DND-41 (cell line): ENCODE data around the gene MRLN.

Experiments
- ATAC-seq: fragments of 200-7000 bp; cut with Tn5 transposase; 3 replicates; pipeline ENCODE4 v1.9.1; 2021; ENCODE audit warnings: low read depth; ENCODE audit not compliant: insufficient read depth
- DNase-seq: peaks from one replicate; pipeline ENCODE4 v3.0.0-alpha.2; 2020
- H2AFZ ChIP-seq: 2 replicates; pipeline ENCODE4 v1.6.0; 2012; ENCODE audit warnings: low read depth, low read length
- H3K27ac ChIP-seq: 2 replicates; pipeline ENCODE4 v1.5.1; 2012; ENCODE audit warnings: low read length, inconsistent platforms
- H3K27me3 ChIP-seq: fragments of 200-600 bp; sonication (generic); 2 replicates; pipeline ENCODE4 v1.6.0; 2012; ENCODE audit warnings: low read length, mild to moderate bottlenecking, inconsistent platforms; ENCODE audit not compliant: insufficient read depth, poor library complexity
- H3K36me3 ChIP-seq: 2 replicates; pipeline ENCODE4 v1.5.1; 2012; ENCODE audit warnings: low read length, inconsistent platforms; ENCODE audit not compliant: insufficient read depth
- H3K4me1 ChIP-seq: 2 replicates; pipeline ENCODE4 v1.5.1; 2012; ENCODE audit warnings: mild to moderate bottlenecking, low read length; ENCODE audit not compliant: insufficient read depth
- H3K4me2 ChIP-seq: 2 replicates; pipeline ENCODE4 v1.6.0; 2012; ENCODE audit warnings: mild to moderate bottlenecking, moderate library complexity, low read length, inconsistent platforms; ENCODE audit not compliant: insufficient read depth
- H3K4me3 ChIP-seq, 2 experiments: fragments of 200-600 bp in 1 of 2; shearing (Covaris generic) in 1 of 2; 2 replicates each; pipeline ENCODE4 v1.5.1; 2012 to 2016; ENCODE audit warnings: inconsistent platforms in 2 of 2, low read length in 2 of 2, mild to moderate bottlenecking in 2 of 2, low read depth in 1 of 2, moderate library complexity in 1 of 2
- H3K79me2 ChIP-seq: 2 replicates; pipeline ENCODE4 v1.6.0; 2012; ENCODE audit warnings: low read length, inconsistent platforms; ENCODE audit not compliant: insufficient read depth
- H3K9ac ChIP-seq: 2 replicates; pipeline ENCODE4 v1.6.0; 2012; ENCODE audit warnings: low read depth, mild to moderate bottlenecking, inconsistent platforms, low read length, moderate library complexity
- H3K9me3 ChIP-seq: 2 replicates; pipeline ENCODE4 v1.5.1; 2012; ENCODE audit warnings: low read length, moderate library complexity, mild to moderate bottlenecking, inconsistent platforms; ENCODE audit not compliant: insufficient read depth, severe bottlenecking
- H4K20me1 ChIP-seq: 2 replicates; pipeline ENCODE4 v1.6.0; 2012; ENCODE audit warnings: low read length; ENCODE audit not compliant: insufficient read depth
- CTCF ChIP-seq: IDR thresholded peaks from 2 replicates; pipeline ENCODE4 v1.5.1; 2012; ENCODE audit warnings: borderline replicate concordance, low read length, moderate library complexity, mild to moderate bottlenecking; ENCODE audit not compliant: poor library complexity, severe bottlenecking; ENCODE audit errors: extremely low read depth
- EZH2 ChIP-seq: IDR thresholded peaks from 3 replicates; pipeline ENCODE4 v1.6.1; 2012; ENCODE audit warnings: borderline replicate concordance, low read depth, mild to moderate bottlenecking, moderate library complexity, low read length, inconsistent platforms; ENCODE audit not compliant: severe bottlenecking

MRLN gene

GRCh38 chr10:59724098-59724938 is 28.9 kb downstream of the MRLN start:
- H2AFZ ChIP-seq: no peak overlapping the region
- no peak overlapping the region for H3K9ac ChIP-seq
- no peaks in the 10 kb centered on the region for H3K36me3 ChIP-seq
- DNase-seq (no peak), ATAC-seq (no peak)
- no peak overlapping the region for H3K4me2 ChIP-seq
- peaks cover under 1% of the 10 kb centered on the region for H3K9me3 ChIP-seq
- H3K27me3 ChIP-seq: no peaks in the 10 kb centered on the region
- no peak overlapping the region for H3K27ac ChIP-seq
- H3K79me2 ChIP-seq: no peaks in the 10 kb centered on the region
- no peaks in the 10 kb centered on the region for H4K20me1 ChIP-seq
- no peak overlapping the region for H3K4me3 ChIP-seq
- no peaks in the 10 kb centered on the region for H3K4me1 ChIP-seq
- TF ChIP-seq CTCF: no peak

GRCh38 chr10:59720377-59720776 is 32.9 kb downstream of the MRLN start:
- Histone ChIP-seq H3K4me3 (no peak overlapping the region), H3K9ac (no peak overlapping the region), H4K20me1 (no peaks in the 10 kb centered on the region), H3K27ac (no peak overlapping the region), H2AFZ (no peak overlapping the region), H3K36me3 (no peaks in the 10 kb centered on the region), H3K27me3 (no peaks in the 10 kb centered on the region), H3K9me3 (peaks cover 2% of the 10 kb centered on the region), H3K79me2 (no peaks in the 10 kb centered on the region), H3K4me1 (no peaks in the 10 kb centered on the region), H3K4me2 (no peak overlapping the region)
- TF ChIP-seq EZH2 (no peak), CTCF (no peak)
- DNase-seq (no peak), ATAC-seq (no peak)

- H3K27me3 ChIP-seq: no peaks in the 10 kb centered on the region
- no peak overlapping the region for H3K4me3 ChIP-seq
- no peaks in the 10 kb centered on the region for H4K20me1 ChIP-seq
- H3K4me1 ChIP-seq: no peaks in the 10 kb centered on the region
- no peak overlapping the region for H2AFZ ChIP-seq
- H3K4me2 ChIP-seq: no peak overlapping the region
- TF ChIP-seq EZH2 (no peak), CTCF (no peak)
- no peaks in the 10 kb centered on the region for H3K36me3 ChIP-seq
- no peak overlapping the region for H3K27ac ChIP-seq
- H3K79me2 ChIP-seq: no peaks in the 10 kb centered on the region
- no peak overlapping the region for H3K9ac ChIP-seq
- ATAC-seq (no peak), DNase-seq (no peak)
- peaks cover 2% of the 10 kb centered on the region for H3K9me3 ChIP-seq
Measured at GRCh38 chr10:59719374-59719773, 33.9 kb downstream of the MRLN start.
